Mesenteric fat pad (tissue), 1 donor: ENCODE results near the gene ATP6V0E1. TPM values are rescaled to one million over a fixed set of nuclear protein-coding genes. Genes with fewer than 3 reads are reported as not detected.
A peak's percentile ranks its signal among the peaks of the same experiment; 100 is the strongest.
"Not testable (repeated sequence)": the region's sequence is repeated elsewhere in the genome, so short reads cannot be mapped to it uniquely, and the experiment has no call there.

Experiments used
- DNase-seq: peaks from one replicate; pipeline ENCODE4 v3.0.0-alpha.2; 2020; ENCODE audit warnings: low spot score
- total RNA-seq: library from RNA; stranded (reverse); fragmentation: NEBNext Ultra II Directional; extraction: Animal tissue kit (Norgen Biotek cat#: 25700); gene quantifications from one replicate; pipeline ENCODE4 v1.2.1, GENCODE V29; 2021
- donor health status: DM: yes; HTN: yes; CAD: no.

Gene ATP6V0E1
- total RNA-seq, 1 donor from 2014 or later: 319 TPM

GRCh38 chr5:173033923-173034322 lies 50.4 kb downstream of the ATP6V0E1 start:
- no peak for DNase-seq

GRCh38 chr5:173035904-173036707 lies 52.5 kb downstream of the ATP6V0E1 start:
- no peak for DNase-seq

- no peak for DNase-seq
These were observed 55.6 kb downstream of the ATP6V0E1 start for GRCh38 chr5:173039188-173039587.

GRCh38 chr5:173039964-173040363 lies 56.4 kb downstream of the ATP6V0E1 start:
- DNase-seq: no peak

GRCh38 chr5:173041881-173042762 lies 58.6 kb downstream of the ATP6V0E1 start:
- DNase-seq: no peak

GRCh38 chr5:173042763-173043107 lies 59.2 kb downstream of the ATP6V0E1 start:
- DNase-seq: no peak

GRCh38 chr5:173045474-173045873 lies 61.9 kb downstream of the ATP6V0E1 start:
- DNase-seq: no peak

GRCh38 chr5:173047096-173047837 lies 63.7 kb downstream of the ATP6V0E1 start:
- DNase-seq: not testable (repeated sequence)

GRCh38 chr5:173047838-173048105 lies 64.2 kb downstream of the ATP6V0E1 start:
- DNase-seq: no peak

GRCh38 chr5:173050791-173051190 lies 67.2 kb downstream of the ATP6V0E1 start:
- DNase-seq: no peak

- no peak for DNase-seq
These were observed 68.2 kb downstream of the ATP6V0E1 start for GRCh38 chr5:173051746-173052145.

GRCh38 chr5:173053041-173053440 lies 69.5 kb downstream of the ATP6V0E1 start:
- no peak for DNase-seq

- no peak for DNase-seq
These were observed 71.6 kb downstream of the ATP6V0E1 start for GRCh38 chr5:173055042-173055721.

- no peak for DNase-seq
These were observed 72.1 kb downstream of the ATP6V0E1 start for GRCh38 chr5:173055722-173055982.

- peak; percentile 100 for DNase-seq
These were observed 72.6 kb downstream of the ATP6V0E1 start, which contains the start of gene CREBRF for GRCh38 chr5:173055983-173056782. Gene CREBRF, plus strand, starts transcription at chr5:173056352. Its CDS starts 24,424 bp downstream, at chr5:173080776.

- no peak for DNase-seq
These were observed 73.2 kb downstream of the ATP6V0E1 start for GRCh38 chr5:173056783-173057061.

GRCh38 chr5:173057062-173057924 lies 73.7 kb downstream of the ATP6V0E1 start:
- DNase-seq: peak; percentile 99

- DNase-seq: no peak
These were observed 78.6 kb downstream of the ATP6V0E1 start for GRCh38 chr5:173062141-173062540.

GRCh38 chr5:173065155-173065554 lies 81.6 kb downstream of the ATP6V0E1 start:
- no peak for DNase-seq

GRCh38 chr5:173069671-173070070 lies 86.1 kb downstream of the ATP6V0E1 start:
- DNase-seq: no peak
